Measurements from ENCODE around the gene PPARGC1A. TPM values are rescaled to one million over a fixed set of nuclear protein-coding genes. Genes with fewer than 3 reads are reported as not detected.

The PPARGC1A gene
- total RNA-seq, 2 donors from 2014 or later, result 8.9 to 10.2 TPM

DNA sequence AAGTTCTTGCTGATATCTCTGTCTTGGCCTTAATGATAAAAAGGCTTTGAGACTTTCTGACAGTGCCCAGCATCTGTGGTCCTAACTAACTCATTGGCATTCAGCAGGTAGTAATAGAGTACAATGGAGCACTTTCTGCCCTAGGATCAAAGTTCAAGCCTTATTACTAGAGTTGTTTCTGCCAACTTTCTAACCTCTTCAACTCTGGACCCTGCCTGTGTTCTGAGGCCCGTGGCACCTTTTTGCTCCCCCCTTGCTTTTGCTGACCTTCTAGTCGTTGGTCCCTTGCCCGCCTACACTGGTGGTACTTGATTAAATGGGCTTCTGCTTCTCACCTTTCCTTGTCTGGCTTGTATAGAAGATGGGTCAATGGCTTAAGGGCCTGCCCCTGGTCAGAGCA is 126.3 kb downstream of the PPARGC1A start:
- no peak overlapping the region for H3K4me3 Mint-ChIP-seq
- H3K27ac ChIP-seq (ENCODE audit: low read depth, low read length), result no peak overlapping the region
- WGBS, 2 experiments (ENCODE audit: insufficient coverage in 1 of 2, insufficient read length in 1 of 2), result 93 to 100% methylated on average over 1 to 3 of the region's 3 CpGs
- no peaks in the 10 kb centered on the region for H3K9me3 Mint-ChIP-seq
- H3K4me3 ChIP-seq (ENCODE audit: low read length), result no peak overlapping the region
- no peaks in the 10 kb centered on the region for H3K4me1 ChIP-seq (ENCODE audit: control insufficient read depth, insufficient read depth, low read length)
- H3K36me3 ChIP-seq (ENCODE audit: control insufficient read depth, insufficient read depth, low read length), result no peaks in the 10 kb centered on the region
- no peaks in the 10 kb centered on the region for H3K36me3 Mint-ChIP-seq (ENCODE audit: low read depth)
- H3K9ac ChIP-seq (ENCODE audit: extremely low read depth, low read length, poor library complexity, severe bottlenecking), result no peak overlapping the region
- no peaks in the 10 kb centered on the region for H3K27me3 Mint-ChIP-seq (ENCODE audit: insufficient read depth)
- no peaks in the 10 kb centered on the region for H3K9me3 ChIP-seq (ENCODE audit: control insufficient read depth, low read length)
- TF ChIP-seq, protein P1, sequence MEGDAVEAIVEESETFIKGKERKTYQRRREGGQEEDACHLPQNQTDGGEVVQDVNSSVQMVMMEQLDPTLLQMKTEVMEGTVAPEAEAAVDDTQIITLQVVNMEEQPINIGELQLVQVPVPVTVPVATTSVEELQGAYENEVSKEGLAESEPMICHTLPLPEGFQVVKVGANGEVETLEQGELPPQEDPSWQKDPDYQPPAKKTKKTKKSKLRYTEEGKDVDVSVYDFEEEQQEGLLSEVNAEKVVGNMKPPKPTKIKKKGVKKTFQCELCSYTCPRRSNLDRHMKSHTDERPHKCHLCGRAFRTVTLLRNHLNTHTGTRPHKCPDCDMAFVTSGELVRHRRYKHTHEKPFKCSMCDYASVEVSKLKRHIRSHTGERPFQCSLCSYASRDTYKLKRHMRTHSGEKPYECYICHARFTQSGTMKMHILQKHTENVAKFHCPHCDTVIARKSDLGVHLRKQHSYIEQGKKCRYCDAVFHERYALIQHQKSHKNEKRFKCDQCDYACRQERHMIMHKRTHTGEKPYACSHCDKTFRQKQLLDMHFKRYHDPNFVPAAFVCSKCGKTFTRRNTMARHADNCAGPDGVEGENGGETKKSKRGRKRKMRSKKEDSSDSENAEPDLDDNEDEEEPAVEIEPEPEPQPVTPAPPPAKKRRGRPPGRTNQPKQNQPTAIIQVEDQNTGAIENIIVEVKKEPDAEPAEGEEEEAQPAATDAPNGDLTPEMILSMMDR (conservative IDR thresholded peaks at IDR 0.05), result no peak
- no peak overlapping the region for H3K27ac Mint-ChIP-seq
- no peak for DNase-seq
- H3K27me3 ChIP-seq (ENCODE audit: control insufficient read depth, insufficient read depth, low read length, poor library complexity, severe bottlenecking), result no peaks in the 10 kb centered on the region
- H3K4me1 Mint-ChIP-seq, result peaks cover 19% of the 10 kb centered on the region

DNA sequence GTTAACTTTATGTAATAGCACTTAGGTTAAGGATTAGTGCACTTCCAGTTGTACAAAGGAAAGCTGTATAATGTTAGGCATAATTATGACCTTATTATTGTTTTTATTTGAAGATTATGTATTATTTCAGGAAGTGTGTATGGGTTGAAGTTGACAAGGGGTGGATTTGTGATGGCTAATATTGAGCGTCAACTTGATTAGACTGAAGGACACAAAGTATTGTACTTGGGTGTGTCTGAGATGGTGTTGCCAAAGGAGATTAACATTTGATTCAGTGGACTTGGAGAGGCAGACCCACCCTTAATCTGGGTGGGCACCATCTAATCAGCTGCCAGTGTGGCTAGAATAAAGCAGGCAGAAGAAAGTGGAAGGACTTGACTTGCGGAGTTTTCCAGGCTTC is 127.3 kb downstream of the PPARGC1A start:
- DNase-seq, result no peak
- TF ChIP-seq, protein P1 (conservative IDR thresholded peaks at IDR 0.05), result no peak
- Mint-ChIP-seq H3K27me3 (ENCODE audit: insufficient read depth) (no peaks in the 10 kb centered on the region), H3K27ac (no peak overlapping the region), H3K36me3 (ENCODE audit: low read depth) (no peaks in the 10 kb centered on the region), H3K4me3 (no peak overlapping the region), H3K9me3 (no peaks in the 10 kb centered on the region), H3K4me1 (peaks cover 9% of the 10 kb centered on the region)
- 94 to 100% methylated on average over 1 to 2 of the region's 2 CpGs for WGBS, 2 experiments (ENCODE audit: insufficient coverage in 1 of 2, insufficient read length in 1 of 2)
- no peak overlapping the region for H3K27ac ChIP-seq (ENCODE audit: low read depth, low read length)
- no peak overlapping the region for H3K4me3 ChIP-seq (ENCODE audit: low read length)
- no peaks in the 10 kb centered on the region for H3K27me3 ChIP-seq (ENCODE audit: control insufficient read depth, insufficient read depth, low read length, poor library complexity, severe bottlenecking)
- H3K9me3 ChIP-seq (ENCODE audit: control insufficient read depth, low read length), result no peaks in the 10 kb centered on the region
- no peaks in the 10 kb centered on the region for H3K36me3 ChIP-seq (ENCODE audit: control insufficient read depth, insufficient read depth, low read length)
- no peak overlapping the region for H3K9ac ChIP-seq (ENCODE audit: extremely low read depth, low read length, poor library complexity, severe bottlenecking)
- H3K4me1 ChIP-seq (ENCODE audit: control insufficient read depth, insufficient read depth, low read length), result no peaks in the 10 kb centered on the region

DNA sequence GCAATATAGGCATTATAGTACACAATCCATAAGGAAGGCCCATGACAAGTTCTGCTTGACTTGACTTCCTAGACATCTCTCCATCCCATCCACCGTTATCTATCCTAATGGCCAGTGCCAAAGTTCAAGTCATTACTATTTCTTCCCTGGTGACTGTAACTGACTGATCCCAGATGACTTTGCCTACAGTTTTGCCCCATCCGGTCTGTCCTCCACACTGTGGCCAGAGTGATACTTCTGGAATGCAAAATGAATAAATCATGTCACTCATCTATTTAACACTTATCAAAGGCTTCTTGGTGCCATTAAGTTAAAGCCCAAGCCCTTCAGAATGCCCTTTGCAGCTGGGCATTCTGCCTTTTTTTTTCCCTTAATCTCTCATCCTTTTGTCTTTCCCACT is 130.8 kb downstream of the PPARGC1A start:
- Histone ChIP-seq H3K4me3 (ENCODE audit: low read length) (no peak overlapping the region), H3K27me3 (ENCODE audit: control insufficient read depth, insufficient read depth, low read length, poor library complexity, severe bottlenecking) (no peaks in the 10 kb centered on the region), H3K27ac (ENCODE audit: low read depth, low read length) (no peak overlapping the region), H3K9ac (ENCODE audit: extremely low read depth, low read length, poor library complexity, severe bottlenecking) (no peak overlapping the region), H3K4me1 (ENCODE audit: control insufficient read depth, insufficient read depth, low read length) (no peaks in the 10 kb centered on the region), H3K36me3 (ENCODE audit: control insufficient read depth, insufficient read depth, low read length) (no peaks in the 10 kb centered on the region), H3K9me3 (ENCODE audit: control insufficient read depth, low read length) (no peaks in the 10 kb centered on the region)
- no peak for DNase-seq
- no peaks in the 10 kb centered on the region for H3K9me3 Mint-ChIP-seq
- no peaks in the 10 kb centered on the region for H3K36me3 Mint-ChIP-seq (ENCODE audit: low read depth)
- TF ChIP-seq, protein P1 (conservative IDR thresholded peaks at IDR 0.05), result no peak
- H3K4me3 Mint-ChIP-seq, result no peak overlapping the region
- no peaks in the 10 kb centered on the region for H3K4me1 Mint-ChIP-seq
- 87 to 89% methylated on average over 2 of the region's 2 CpGs for WGBS, 2 experiments (ENCODE audit: insufficient coverage in 1 of 2, insufficient read length in 1 of 2)
- no peaks in the 10 kb centered on the region for H3K27me3 Mint-ChIP-seq (ENCODE audit: insufficient read depth)
- H3K27ac Mint-ChIP-seq, result no peak overlapping the region

Measured in endodermal cell (in vitro differentiated cells).